ENCODE data around the gene ACTN1.
"Not testable (repeated sequence)": the region's sequence is repeated elsewhere in the genome, so short reads cannot be mapped to it uniquely, and the experiment has no call there.

ACTN1 gene

GRCh38 chr14:68979021-68979721, at the start of gene ACTN1:
TSS of gene ACTN1 (minus strand) at chr14:68979302. CDS start at chr14:68979056, 246 bp downstream.
- peak; percentile 94 for DNase-seq

DNA sequence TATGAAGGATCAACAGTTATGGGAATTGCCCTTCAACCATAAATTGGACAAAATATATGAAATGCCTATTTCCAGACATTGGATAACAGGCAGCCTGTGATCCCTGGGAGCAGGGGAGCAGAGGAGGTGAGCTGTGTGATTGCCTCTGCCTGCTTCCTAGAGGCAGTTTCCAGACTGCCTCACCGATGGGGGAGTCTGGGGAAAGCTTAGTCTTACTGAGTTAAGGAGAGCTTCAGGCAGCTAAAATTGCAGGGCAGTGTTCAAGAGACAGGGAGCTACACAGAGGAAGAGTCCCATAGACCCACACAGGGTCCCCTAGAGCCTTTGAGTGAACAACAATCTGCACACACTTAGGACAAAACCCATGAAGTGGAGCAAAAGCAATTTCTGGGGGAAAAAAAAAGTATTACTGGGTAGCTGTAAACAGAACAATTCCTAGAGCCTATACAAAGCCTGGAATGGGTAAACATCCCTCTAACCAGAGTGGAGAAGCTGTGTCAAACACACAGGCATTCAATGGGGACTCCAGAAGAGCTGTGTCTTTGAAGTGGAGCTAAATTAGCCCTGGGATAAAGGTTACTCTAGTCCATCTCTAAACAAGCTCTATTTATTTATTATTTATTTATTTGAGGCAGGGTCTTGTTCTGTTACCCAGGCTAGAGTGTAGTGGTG, 48.3 kb upstream of the ACTN1 start:
- no peak for DNase-seq

- no peak for DNase-seq
Observed at GRCh38 chr14:69023035-69023434, 43.9 kb upstream of the ACTN1 start.

DNA sequence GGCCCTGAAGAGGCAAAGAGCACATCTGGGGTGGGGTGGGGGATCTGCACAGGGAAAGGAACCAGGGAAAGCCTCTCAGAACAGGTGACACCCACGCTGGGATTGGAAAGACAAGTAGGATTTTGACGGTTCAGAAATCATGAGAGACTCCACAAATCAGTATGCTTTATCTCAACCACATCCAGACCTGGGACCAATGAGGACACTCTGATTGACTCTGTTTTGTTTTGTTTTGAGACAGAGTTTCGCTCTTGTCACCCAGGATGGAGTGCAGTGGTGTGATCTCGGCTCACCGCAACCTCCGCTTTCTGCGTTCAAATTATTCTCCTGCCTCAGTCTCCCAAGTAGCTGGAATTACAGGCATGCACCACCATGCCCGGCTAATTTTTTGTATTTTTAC, 43.0 kb upstream of the ACTN1 start:
- DNase-seq: not testable (repeated sequence)

DNA sequence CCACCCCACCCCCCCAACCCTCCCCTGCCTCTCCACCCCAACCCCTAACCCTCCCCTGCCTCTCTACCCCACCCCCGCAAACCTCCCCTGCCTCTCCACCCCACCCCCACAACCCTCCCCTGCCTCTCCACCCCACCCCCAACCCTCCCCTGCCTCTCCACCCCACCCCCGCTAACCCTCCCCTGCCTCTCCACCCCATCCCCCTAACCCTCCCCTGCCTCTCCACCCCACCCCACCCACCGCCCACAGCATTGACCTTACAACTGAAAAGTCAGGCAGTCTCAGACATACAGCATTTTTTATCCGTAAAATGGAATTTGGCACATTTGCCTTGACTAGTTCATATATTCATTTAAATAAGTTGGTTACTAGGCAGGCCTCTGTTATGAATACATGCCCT, 38.6 kb upstream of the ACTN1 start:
- DNase-seq: no peak

DNA sequence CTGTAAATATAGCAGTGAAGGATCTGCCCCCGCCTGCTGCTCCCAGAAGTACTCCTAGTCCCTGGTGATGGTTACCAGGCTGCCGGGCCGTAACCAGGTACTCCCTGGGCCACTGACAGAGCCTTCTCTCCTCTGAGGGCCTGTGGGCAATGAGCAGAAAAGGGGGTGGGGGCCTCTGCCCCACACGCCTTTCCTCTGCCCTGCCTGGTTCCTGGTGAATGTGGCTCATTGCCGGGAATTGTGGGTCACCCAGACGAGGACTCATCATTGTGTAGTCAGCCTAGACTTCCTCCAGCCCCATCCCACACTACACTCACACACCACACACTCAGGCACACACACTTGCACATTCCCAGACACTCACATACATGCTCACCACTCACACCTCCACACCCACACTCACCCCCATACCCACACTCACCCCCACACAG, 35.7 kb upstream of the ACTN1 start:
- DNase-seq: no peak

DNA sequence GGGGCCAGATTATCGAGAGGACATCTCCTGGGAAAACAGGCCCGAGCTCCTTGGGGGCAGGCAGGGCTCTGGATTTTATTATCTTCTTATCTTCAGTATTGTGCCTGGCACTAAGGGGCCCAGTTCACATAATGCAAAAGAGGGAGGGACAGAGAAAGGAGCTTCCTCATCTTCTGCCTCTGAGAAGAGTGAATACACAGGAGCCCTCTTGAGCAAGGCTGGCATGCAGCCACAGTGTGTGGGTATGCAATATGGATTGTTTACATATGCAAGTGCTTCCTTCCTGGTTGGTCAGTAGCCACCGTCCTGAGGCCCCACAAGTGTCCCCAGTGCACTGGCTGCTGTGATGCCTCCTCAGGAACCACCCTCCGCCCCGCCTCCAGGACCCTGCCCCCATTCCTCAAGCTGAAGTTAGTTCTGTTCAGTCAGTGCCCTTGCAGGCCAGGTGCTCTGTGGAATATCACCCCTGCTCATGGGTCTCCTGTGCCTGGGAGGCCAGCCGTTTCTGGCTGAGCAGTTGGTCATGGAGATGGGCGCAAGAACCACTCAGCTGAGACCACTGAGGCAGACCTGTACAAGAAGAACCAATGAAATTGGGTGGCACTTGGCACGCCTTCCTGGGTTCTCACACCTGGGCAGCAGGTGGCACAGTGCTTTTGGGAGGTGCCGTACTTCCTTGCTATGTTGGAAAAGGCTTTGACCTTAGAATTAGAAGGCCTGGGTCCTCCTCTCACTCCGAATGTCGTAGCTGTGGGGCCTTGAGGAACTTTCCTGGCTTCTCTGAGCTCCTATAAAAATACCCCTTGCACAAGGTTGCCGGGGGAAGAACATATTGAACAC, 35.1 kb upstream of the ACTN1 start:
- DNase-seq: no peak

DNA sequence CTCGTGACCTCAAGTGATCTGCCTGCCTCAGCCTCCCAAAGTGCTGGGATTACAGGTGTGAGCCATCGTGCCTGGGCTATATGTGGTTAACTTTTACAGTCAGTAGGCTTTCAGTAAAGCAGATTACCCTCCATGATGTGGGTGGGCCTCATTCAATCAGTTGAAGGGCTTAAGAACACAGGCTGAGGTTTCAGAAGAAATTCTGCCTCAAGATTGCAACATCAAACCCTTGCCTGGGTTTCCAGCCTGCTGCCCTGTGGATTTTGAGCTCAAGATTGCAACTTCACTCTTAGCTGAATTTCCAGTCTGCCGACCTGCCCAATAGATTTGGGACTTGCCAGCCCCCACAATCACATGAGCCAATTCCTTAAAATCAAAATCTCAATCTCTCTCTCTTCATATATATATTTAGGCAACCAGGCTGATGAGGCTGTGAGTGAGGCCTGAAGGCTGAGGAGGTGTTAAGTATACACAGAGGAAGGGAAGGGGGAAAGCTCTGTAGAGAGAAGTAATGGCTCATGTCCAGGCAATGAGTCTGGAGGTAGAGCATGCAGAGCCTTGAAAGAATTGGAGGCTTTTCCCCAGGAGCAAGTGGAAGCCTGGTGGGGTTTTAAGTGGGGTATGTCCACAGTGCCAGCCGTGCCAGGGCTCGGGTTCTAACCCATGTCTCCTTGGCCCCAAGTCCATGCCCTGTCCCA, 33.3 kb upstream of the ACTN1 start:
- no peak for DNase-seq

DNA sequence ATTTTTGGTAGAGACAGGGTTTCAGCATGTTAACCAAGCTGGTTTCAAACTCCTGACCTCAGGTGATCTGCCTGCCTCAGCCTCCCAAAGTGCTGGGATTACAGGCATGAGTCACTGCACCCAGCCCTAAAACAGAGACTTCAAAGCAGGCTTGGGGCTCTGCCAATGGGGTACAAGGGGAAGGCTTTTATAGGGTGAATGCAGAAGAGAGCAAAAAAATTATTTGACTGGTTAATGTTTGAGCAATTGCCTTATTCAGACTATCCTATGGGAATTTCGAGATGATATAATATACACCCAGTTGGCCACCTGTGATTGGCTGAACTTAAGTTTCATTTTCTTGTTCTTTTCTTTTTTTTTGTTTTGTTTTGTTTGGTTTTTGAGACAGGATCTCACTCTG, 31.5 kb upstream of the ACTN1 start:
- DNase-seq: no peak

- peak; percentile 46 for DNase-seq
Observed at GRCh38 chr14:69008421-69008884, 29.4 kb upstream of the ACTN1 start.

GRCh38 chr14:69006346-69006745, 27.2 kb upstream of the ACTN1 start:
- no peak for DNase-seq

DNA sequence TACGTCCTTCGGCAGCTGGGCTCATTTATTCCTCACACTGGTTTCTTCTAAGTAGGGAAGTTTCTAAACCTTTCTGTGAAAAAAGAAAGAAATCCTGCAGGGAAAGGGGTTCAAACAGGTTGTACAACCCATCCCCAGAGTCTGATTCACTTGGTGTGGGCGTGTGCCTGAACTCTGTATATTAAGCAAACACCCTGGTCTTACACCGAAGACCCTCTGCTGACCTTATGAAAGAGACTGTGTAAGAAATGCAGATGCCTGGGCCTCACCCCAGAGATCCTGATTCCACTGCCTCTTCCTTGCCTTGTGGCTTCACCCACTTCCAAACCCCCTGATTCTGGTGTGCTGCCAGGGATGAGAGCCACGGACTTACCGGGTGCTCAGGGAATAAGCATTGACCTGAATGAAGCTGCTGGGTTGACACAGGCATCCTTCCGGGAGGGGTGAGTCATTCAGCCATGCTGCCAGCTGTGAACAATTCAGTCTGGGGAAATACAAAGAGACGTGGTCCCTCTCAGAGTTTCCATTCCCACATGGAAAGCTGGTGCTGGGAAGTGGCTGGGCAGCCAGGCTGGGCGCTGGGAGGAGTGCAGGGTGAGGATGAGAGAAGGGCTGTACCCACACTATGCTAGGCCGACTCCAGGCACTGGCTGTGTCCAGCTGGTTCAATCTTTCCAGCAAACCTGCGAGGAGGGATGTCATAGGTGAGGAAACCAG, 26.5 kb upstream of the ACTN1 start:
- DNase-seq: no peak

- no peak for DNase-seq
Observed at GRCh38 chr14:69004731-69005431, 25.8 kb upstream of the ACTN1 start.

- DNase-seq: no peak
Observed at GRCh38 chr14:69003626-69004025, 24.5 kb upstream of the ACTN1 start.

DNA sequence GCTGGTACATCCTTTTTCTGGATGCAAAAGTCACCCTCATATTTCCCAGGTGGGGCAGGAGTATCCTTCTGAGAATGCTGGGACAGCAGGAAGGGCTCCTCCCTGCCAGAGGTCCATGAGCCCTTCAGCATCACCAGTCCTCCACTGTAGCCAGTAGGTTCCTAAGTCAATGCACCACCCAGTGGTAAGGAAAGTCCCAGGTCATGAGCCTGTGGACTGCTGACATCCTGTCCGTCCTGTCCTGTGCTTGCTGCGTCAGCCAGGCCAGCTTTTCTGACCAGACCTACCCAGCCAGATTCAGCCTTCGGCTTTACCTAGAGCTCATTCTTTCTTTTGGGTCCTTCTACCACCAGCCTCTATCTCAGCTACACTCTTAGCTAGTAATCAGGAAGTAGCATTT, 23.0 kb upstream of the ACTN1 start:
- DNase-seq: no peak

GRCh38 chr14:69001375-69001774, 22.3 kb upstream of the ACTN1 start:
- no peak for DNase-seq

GRCh38 chr14:68998062-68998461, 19.0 kb upstream of the ACTN1 start:
- no peak for DNase-seq

GRCh38 chr14:68995731-68996130, 16.6 kb upstream of the ACTN1 start:
- no peak for DNase-seq

GRCh38 chr14:68994056-68994455, 15.0 kb upstream of the ACTN1 start:
- no peak for DNase-seq

DNA sequence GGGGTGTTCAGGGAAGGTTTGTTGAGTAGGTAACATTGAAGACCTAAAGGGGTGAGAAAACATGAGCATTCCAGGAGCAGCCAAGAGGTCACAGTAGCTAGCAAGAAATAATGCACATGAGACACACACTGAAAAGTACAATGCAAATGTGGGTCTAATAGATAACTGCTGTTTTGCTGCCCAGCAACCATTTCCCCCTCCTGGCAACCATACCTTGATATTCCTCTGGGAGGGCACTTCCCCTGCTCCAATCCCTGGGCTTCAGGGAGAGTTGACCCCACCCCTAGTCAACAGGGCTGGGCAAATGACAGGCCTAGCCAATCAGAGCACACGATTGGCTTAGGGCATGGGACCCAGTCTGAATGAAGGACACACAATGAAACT, 8.5 kb upstream of the ACTN1 start:
- DNase-seq: peak; percentile 19

DNA sequence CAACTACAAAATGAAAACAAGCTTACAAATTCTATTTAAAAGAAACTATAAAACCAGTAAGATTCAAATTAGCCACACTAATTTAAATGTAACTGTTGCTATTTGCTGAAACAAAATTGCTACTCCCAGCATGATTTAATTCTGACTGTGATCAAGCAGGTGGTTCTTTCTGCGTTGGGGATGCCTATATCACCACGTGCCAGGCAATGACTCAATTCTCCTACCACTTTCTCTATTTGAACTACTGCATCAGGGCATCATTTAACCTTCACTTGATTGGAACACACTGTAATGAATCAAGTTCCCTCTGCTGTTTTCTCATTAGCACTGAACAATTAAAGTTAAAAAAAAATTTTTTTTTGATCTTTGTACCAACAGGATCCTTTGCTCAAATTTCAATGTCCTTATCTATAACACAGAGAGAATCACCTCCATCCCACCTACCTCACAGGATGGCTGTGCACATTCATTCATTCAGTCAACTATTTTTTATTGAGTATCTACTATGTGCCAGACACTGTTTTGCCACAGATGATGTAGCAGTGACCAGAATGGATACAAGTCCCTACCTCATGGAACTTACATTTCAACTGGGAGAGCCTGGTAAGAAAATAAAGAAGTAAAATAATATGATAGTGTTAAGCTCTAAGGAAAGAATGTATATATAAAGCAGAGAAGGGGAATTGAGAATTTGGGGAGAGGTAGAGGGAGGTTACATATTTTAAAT, 8.0 kb upstream of the ACTN1 start:
- no peak for DNase-seq
